CD14-positive monocyte (primary cell): Measurements from ENCODE around the gene TIAM2. TPM values are rescaled to one million over a fixed set of nuclear protein-coding genes. Genes with fewer than 3 reads are reported as not detected.

ENCODE experiments used
- DNase-seq, 3 donors: peaks; one replicate each; pipeline ENCODE4 v3.0.0-alpha.2; 2011 to 2022
- H2AFZ ChIP-seq: 2 replicates; pipeline ENCODE4 v1.6.0; 2012; ENCODE audit warnings: mild to moderate bottlenecking, low read depth, low read length, inconsistent platforms; ENCODE audit not compliant: insufficient read depth, poor library complexity, severe bottlenecking
- H3K27ac ChIP-seq, 2 donors: 1 replicate in 1 of 2; 2 replicates in 1 of 2; pipeline ENCODE4 v1.5.1; 2012 to 2013; ENCODE audit warnings: low read length in 2 of 2, control low read depth in 1 of 2, inconsistent platforms in 1 of 2, low read depth in 1 of 2, mild to moderate bottlenecking in 1 of 2
- H3K27me3 ChIP-seq, 2 donors: one replicate each; pipeline versions ENCODE4 v1.6.0 to v1.6.1; 2011 to 2013; ENCODE audit warnings: low read length in 2 of 2; ENCODE audit not compliant: control insufficient read depth in 2 of 2, insufficient read depth in 2 of 2
- H3K36me3 ChIP-seq, 2 donors: replicated peaks in 1 of 2; 1 replicate in 1 of 2; 2 replicates in 1 of 2; pipeline versions ENCODE4 v1.5.1 to v1.6.1; 2012 to 2013; ENCODE audit warnings: low read length in 2 of 2, control low read depth in 1 of 2, inconsistent platforms in 1 of 2, mild to moderate bottlenecking in 1 of 2; ENCODE audit not compliant: insufficient read depth in 2 of 2, control insufficient read depth in 1 of 2
- H3K4me1 ChIP-seq, 2 donors: 1 replicate in 1 of 2; 2 replicates in 1 of 2; pipeline versions ENCODE4 v1.5.1 to v1.6.1; 2012 to 2013; ENCODE audit warnings: low read length in 2 of 2, control low read depth in 1 of 2, inconsistent platforms in 1 of 2, mild to moderate bottlenecking in 1 of 2, moderate library complexity in 1 of 2; ENCODE audit not compliant: insufficient read depth in 2 of 2, control insufficient read depth in 1 of 2
- H3K4me2 ChIP-seq: replicated peaks from 2 replicates; pipeline ENCODE3; 2012; ENCODE audit warnings: low read length, moderate library complexity, mild to moderate bottlenecking; ENCODE audit not compliant: poor library complexity, severe bottlenecking; ENCODE audit errors: extremely low read depth
- H3K4me3 ChIP-seq, 3 experiments: fragments of 200-600 bp in 1 of 3; sonication (generic) in 1 of 3; replicated peaks in 1 of 3; 1 replicate in 2 of 3; 2 replicates in 1 of 3; pipeline ENCODE4 v1.5.1; 2011 to 2013; ENCODE audit warnings: low read length in 3 of 3, mild to moderate bottlenecking in 3 of 3, control low read depth in 2 of 3, low read depth in 2 of 3, inconsistent platforms in 1 of 3, moderate library complexity in 1 of 3
- H3K79me2 ChIP-seq: 2 replicates; pipeline ENCODE4 v1.6.0; 2012; ENCODE audit warnings: mild to moderate bottlenecking, control low read depth, inconsistent platforms, low read length, moderate library complexity; ENCODE audit not compliant: insufficient read depth
- H3K9ac ChIP-seq: 2 replicates; pipeline ENCODE4 v1.6.0; 2017; ENCODE audit warnings: low read length, mild to moderate bottlenecking; ENCODE audit not compliant: insufficient read depth, poor library complexity, severe bottlenecking
- H3K9me3 ChIP-seq, 2 donors: replicated peaks in 1 of 2; 1 replicate in 1 of 2; 2 replicates in 1 of 2; pipeline versions ENCODE4 v1.5.1 to v1.6.1; 2012 to 2013; ENCODE audit warnings: low read length in 2 of 2, control low read depth in 1 of 2; ENCODE audit not compliant: control insufficient read depth in 1 of 2, insufficient read depth in 1 of 2
- H4K20me1 ChIP-seq: 2 replicates; pipeline ENCODE4 v1.6.0; 2012; ENCODE audit warnings: mild to moderate bottlenecking, low read length, control low read depth, moderate library complexity; ENCODE audit not compliant: insufficient read depth
- H3K27ac Mint-ChIP-seq, 7 donors: one replicate each; pipeline ENCODE4 v1.8.0; 2020; ENCODE audit warnings: mild to moderate bottlenecking in 7 of 7, mixed read lengths in 7 of 7, moderate library complexity in 6 of 7, inconsistent platforms in 2 of 7
- H3K27me3 Mint-ChIP-seq, 3 donors: one replicate each; pipeline ENCODE4 v1.8.0; 2021 to 2022; ENCODE audit warnings: low read depth in 3 of 3, mild to moderate bottlenecking in 3 of 3, mixed read lengths in 3 of 3, moderate library complexity in 3 of 3, inconsistent platforms in 1 of 3
- H3K36me3 Mint-ChIP-seq, 2 donors: one replicate each; pipeline ENCODE4 v1.8.0; 2020; ENCODE audit warnings: mixed read lengths in 2 of 2, inconsistent platforms in 1 of 2, mild to moderate bottlenecking in 1 of 2
- H3K4me1 Mint-ChIP-seq: one replicate; pipeline ENCODE4 v1.8.0; 2020; ENCODE audit warnings: mild to moderate bottlenecking, mixed read lengths
- H3K4me3 Mint-ChIP-seq, 2 donors: one replicate each; pipeline ENCODE4 v1.8.0; 2020; ENCODE audit warnings: mild to moderate bottlenecking in 2 of 2, mixed read lengths in 2 of 2, moderate library complexity in 1 of 2
- H3K9me3 Mint-ChIP-seq, 7 donors: one replicate each; pipeline ENCODE4 v1.8.0; 2020 to 2022; ENCODE audit warnings: mixed read lengths in 7 of 7, mild to moderate bottlenecking in 6 of 7, moderate library complexity in 6 of 7, inconsistent platforms in 2 of 7
- CTCF ChIP-seq: fragments of 200-600 bp; IDR thresholded peaks from one replicate; pipeline ENCODE4 v1.8.0; 2022; ENCODE audit warnings: antibody characterized with exemption, mild to moderate bottlenecking
- WGBS: methylation state at CpG from one replicate; pipeline ENCODE4 v1.1.5; 2013; ENCODE audit warnings: missing lambda C conversion rate; ENCODE audit not compliant: insufficient coverage; 5-methylcytosine and 5-hydroxymethylcytosine counted together
- intact Hi-C, 2 donors: fragments of 100-400 bp; cut with micrococcal nuclease; formaldehyde crosslinking; loops; one replicate each; pipeline versions ENCODE4 v1.15.0 to v1.15.1; 2023
- polyA plus RNA-seq, 3 donors: library from polyadenylated mRNA; depleted of rRNA in 1 of 3; unstranded in 2 of 3; stranded (reverse) in 1 of 3; fragments of 300-500 nt in 2 of 3; fragments of >200 nt in 1 of 3; fragmentation: Illumina TruSeq in 2 of 3; gene quantifications; 1 replicate in 2 of 3; 2 replicates in 1 of 3; pipeline ENCODE4 v1.2.3, GENCODE V29; 2012 to 2021

TIAM2 gene
- polyA plus RNA-seq, 3 donors = 0.25 to 4.2 (median 0.67) TPM

GRCh38 chr6:155257796-155258195 is 262.7 kb downstream of the TIAM2 start:
- H3K27ac Mint-ChIP-seq = peak overlapping the region in 1 of 7 donors; percentile 78
- intact Hi-C loops = no loop called here

DNA sequence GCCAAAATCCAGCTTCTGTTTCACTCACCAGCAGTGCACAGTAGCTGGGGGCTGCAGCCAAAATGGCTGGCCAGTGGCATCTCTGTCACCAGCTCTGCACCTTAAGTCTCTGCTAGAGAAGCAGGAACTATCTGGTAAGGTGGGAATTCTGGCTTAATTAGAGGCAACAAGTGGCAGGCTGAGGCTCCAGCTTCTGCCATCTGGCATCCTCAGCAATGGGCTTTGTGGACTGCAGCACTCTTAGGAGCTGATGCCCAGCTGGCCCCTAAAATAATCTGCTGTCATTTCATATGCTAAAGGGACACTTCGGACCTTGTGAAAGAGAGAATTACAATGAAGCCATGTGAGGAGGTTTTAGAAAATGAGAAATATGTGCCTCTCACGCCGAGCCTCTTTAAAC is 264.1 kb downstream of the TIAM2 start:
- no peak overlapping the region for H3K4me3 Mint-ChIP-seq
- H3K27me3 Mint-ChIP-seq = peaks cover 0 to 1% (median 1%) of the 10 kb centered on the region in 3 donors
- H2AFZ ChIP-seq = no peak overlapping the region
- no peak overlapping the region for H3K4me2 ChIP-seq
- DNase-seq = no peak
- H3K9me3 ChIP-seq = no peaks in the 10 kb centered on the region
- TF ChIP-seq CTCF = no peak
- no peaks in the 10 kb centered on the region for H3K4me1 ChIP-seq
- no peaks in the 10 kb centered on the region for H3K79me2 ChIP-seq
- H4K20me1 ChIP-seq = no peaks in the 10 kb centered on the region
- peaks cover 51 to 56% of the 10 kb centered on the region in 2 donors for H3K36me3 Mint-ChIP-seq
- peaks cover 50 to 83% of the 10 kb centered on the region in 2 donors for H3K36me3 ChIP-seq
- no peak overlapping the region for H3K27ac Mint-ChIP-seq
- H3K27ac ChIP-seq = no peak overlapping the region
- H3K27me3 ChIP-seq = no peaks in the 10 kb centered on the region
- H3K9me3 Mint-ChIP-seq = no peaks in the 10 kb centered on the region
- H3K9ac ChIP-seq = no peak overlapping the region
- H3K4me1 Mint-ChIP-seq = no peaks in the 10 kb centered on the region
- H3K4me3 ChIP-seq = no peak overlapping the region
- WGBS = 100% methylated on average over 2 of the region's 3 CpGs
- intact Hi-C loops = no loop called here

More at GRCh38 chr6:155257796-155258195, 262.7 kb downstream of the TIAM2 start:
- H3K4me1 ChIP-seq = no peaks in the 10 kb centered on the region
- Mint-ChIP-seq H3K9me3 (no peaks in the 10 kb centered on the region), H3K27me3 (peaks cover 0 to 1% (median 0%) of the 10 kb centered on the region in 3 donors), H3K4me3 (no peak overlapping the region), H3K4me1 (no peaks in the 10 kb centered on the region), H3K36me3 (peaks cover 54 to 64% of the 10 kb centered on the region in 2 donors)
- H3K36me3 ChIP-seq = peaks cover 54 to 87% of the 10 kb centered on the region in 2 donors
- H4K20me1 ChIP-seq = no peaks in the 10 kb centered on the region
- H3K4me3 ChIP-seq = no peak overlapping the region
- H3K79me2 ChIP-seq = no peaks in the 10 kb centered on the region
- TF ChIP-seq CTCF = no peak
- no CpG with 5 or more reads among the region's 9 CpGs for WGBS
- H3K27me3 ChIP-seq = no peaks in the 10 kb centered on the region
- H3K9ac ChIP-seq = no peak overlapping the region
- H3K4me2 ChIP-seq = no peak overlapping the region
- H3K27ac ChIP-seq = no peak overlapping the region
- no peak for DNase-seq
- H2AFZ ChIP-seq = no peak overlapping the region
- H3K9me3 ChIP-seq = no peaks in the 10 kb centered on the region
